Stomach (tissue), 4 donors: ENCODE measurements around the gene TTC3.

Source experiments
- EP300 ChIP-seq: sonication (generic); formaldehyde crosslinking; IDR thresholded peaks from one replicate; pipeline ENCODE4 v1.6.1; 2017; ENCODE audit warnings: antibody characterized with exemption
- POLR2A ChIP-seq, 4 donors: fragments of 450-650 bp; IDR thresholded peaks; one replicate each; pipeline ENCODE4 v1.6.1; 2016; ENCODE audit warnings: antibody characterized with exemption in 4 of 4, control low read depth in 2 of 4, mild to moderate bottlenecking in 1 of 4, moderate library complexity in 1 of 4
- POLR2AphosphoS5 ChIP-seq, 3 donors: sonication (generic); formaldehyde crosslinking; IDR thresholded peaks; one replicate each; pipeline ENCODE4 v1.6.1; 2016; ENCODE audit warnings: antibody characterized with exemption in 3 of 3
- TF ChIP-seq, protein P1 (sequence below), 7 experiments: fragments of 450-650 bp in 4 of 7; fragments of 200-600 bp in 3 of 7; sonication (generic) in 3 of 7; IDR thresholded peaks; one replicate each; pipeline ENCODE4 v1.5.1; 2016 to 2019; ENCODE audit warnings: antibody characterized with exemption in 7 of 7, control low read depth in 2 of 7, mild to moderate bottlenecking in 1 of 7

DNA sequence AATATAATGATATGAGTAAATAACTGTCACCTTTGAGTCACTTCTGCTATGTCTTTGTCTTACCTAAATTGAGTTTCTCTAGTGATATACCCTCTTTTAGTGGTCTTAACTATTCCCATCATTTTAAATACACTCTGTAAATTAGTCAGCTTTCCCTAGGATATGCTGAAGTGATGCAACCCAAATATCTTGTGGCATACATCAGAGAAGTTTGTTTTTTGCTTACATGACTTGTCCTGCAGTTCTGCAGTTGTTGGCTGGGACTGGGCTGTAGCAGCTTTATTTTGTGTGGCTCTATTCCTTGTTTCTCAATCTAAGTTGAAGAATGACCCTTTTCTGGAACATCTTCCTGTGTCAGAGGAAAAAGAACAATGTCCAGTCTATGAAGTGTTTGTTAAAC is 76.4 kb downstream of the TTC3 start:
- TF ChIP-seq, protein P1, sequence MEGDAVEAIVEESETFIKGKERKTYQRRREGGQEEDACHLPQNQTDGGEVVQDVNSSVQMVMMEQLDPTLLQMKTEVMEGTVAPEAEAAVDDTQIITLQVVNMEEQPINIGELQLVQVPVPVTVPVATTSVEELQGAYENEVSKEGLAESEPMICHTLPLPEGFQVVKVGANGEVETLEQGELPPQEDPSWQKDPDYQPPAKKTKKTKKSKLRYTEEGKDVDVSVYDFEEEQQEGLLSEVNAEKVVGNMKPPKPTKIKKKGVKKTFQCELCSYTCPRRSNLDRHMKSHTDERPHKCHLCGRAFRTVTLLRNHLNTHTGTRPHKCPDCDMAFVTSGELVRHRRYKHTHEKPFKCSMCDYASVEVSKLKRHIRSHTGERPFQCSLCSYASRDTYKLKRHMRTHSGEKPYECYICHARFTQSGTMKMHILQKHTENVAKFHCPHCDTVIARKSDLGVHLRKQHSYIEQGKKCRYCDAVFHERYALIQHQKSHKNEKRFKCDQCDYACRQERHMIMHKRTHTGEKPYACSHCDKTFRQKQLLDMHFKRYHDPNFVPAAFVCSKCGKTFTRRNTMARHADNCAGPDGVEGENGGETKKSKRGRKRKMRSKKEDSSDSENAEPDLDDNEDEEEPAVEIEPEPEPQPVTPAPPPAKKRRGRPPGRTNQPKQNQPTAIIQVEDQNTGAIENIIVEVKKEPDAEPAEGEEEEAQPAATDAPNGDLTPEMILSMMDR (IDR thresholded peaks at IDR 0.05) = no peak
- TF ChIP-seq POLR2AphosphoS5 (IDR thresholded peaks at IDR 0.05) (no peak), POLR2A (IDR thresholded peaks at IDR 0.05) (no peak), EP300 (no peak)
